BE2C (cell line): ENCODE measurements around the gene PTPRD.

Experiments
- DNase-seq: peaks from one replicate; pipeline ENCODE4 v3.0.0-alpha.2; 2020
- H3K27me3 ChIP-seq: fragments of 250-450 bp; sonication (Bioruptor Pico); 2 replicates; pipeline ENCODE4 v1.5.1; 2020; ENCODE audit warnings: mild to moderate bottlenecking
- H3K36me3 ChIP-seq: fragments of 250-450 bp; sonication (Bioruptor Pico); 2 replicates; pipeline ENCODE4 v1.5.1; 2020; ENCODE audit warnings: mild to moderate bottlenecking
- H3K4me1 ChIP-seq: fragments of 250-450 bp; sonication (Bioruptor Pico); 2 replicates; pipeline ENCODE4 v1.5.1; 2020
- H3K4me3 ChIP-seq: 2 replicates; pipeline ENCODE4 v1.5.1; 2011; ENCODE audit warnings: low read depth, low read length
- H3K9me3 ChIP-seq: fragments of 250-450 bp; sonication (Bioruptor Pico); 2 replicates; pipeline ENCODE4 v1.5.1; 2020
- CTCF ChIP-seq: IDR thresholded peaks from 2 replicates; pipeline ENCODE4 v1.5.1; 2012; ENCODE audit warnings: mild to moderate bottlenecking, low read depth, low read length

PTPRD gene

GRCh38 chr9:10248890-10249289 is 363.9 kb downstream of the PTPRD start:
- H3K4me1 ChIP-seq, result no peaks in the 10 kb centered on the region
- no peaks in the 10 kb centered on the region; the same call in 1 of the 2 replicates for H3K9me3 ChIP-seq
- TF ChIP-seq CTCF, result no peak
- no peaks in the 10 kb centered on the region for H3K36me3 ChIP-seq
- H3K4me3 ChIP-seq, result no peak overlapping the region
- no peak for DNase-seq
- no peaks in the 10 kb centered on the region for H3K27me3 ChIP-seq

- no peaks in the 10 kb centered on the region for H3K36me3 ChIP-seq
- no peak for DNase-seq
- H3K27me3 ChIP-seq, result no peaks in the 10 kb centered on the region
- no peaks in the 10 kb centered on the region for H3K4me1 ChIP-seq
- H3K9me3 ChIP-seq, result no peaks in the 10 kb centered on the region; the same call in 1 of the 2 replicates
- H3K4me3 ChIP-seq, result no peak overlapping the region
- no peak for TF ChIP-seq CTCF
Measured at GRCh38 chr9:10242255-10242654, 370.5 kb downstream of the PTPRD start.

GRCh38 chr9:10238087-10238486 is 374.7 kb downstream of the PTPRD start:
- no peaks in the 10 kb centered on the region for H3K36me3 ChIP-seq
- H3K9me3 ChIP-seq, result no peaks in the 10 kb centered on the region
- TF ChIP-seq CTCF, result no peak
- H3K27me3 ChIP-seq, result no peaks in the 10 kb centered on the region
- H3K4me1 ChIP-seq, result no peaks in the 10 kb centered on the region
- DNase-seq, result no peak
- no peak overlapping the region for H3K4me3 ChIP-seq

DNA sequence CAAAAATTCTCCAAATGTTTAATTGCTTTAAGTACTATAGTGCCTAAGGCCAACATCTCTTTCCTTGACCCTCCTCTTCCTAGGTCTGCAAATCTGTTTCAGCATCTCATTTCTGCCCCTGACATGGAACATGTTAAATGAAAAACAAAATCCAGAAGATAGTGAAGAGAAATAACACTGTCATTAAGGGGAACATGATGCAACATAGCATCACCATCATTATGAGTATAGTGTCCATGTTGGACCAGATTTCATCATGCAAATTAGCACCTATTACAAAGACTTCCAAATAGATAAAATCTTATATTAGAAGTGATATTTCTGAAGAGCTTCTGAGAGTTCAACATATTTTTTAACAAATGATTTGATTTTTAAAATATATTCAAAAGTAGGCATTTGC is 375.2 kb downstream of the PTPRD start:
- no peak for TF ChIP-seq CTCF
- Histone ChIP-seq H3K4me1 (no peaks in the 10 kb centered on the region), H3K27me3 (no peaks in the 10 kb centered on the region), H3K36me3 (no peaks in the 10 kb centered on the region), H3K9me3 (no peaks in the 10 kb centered on the region), H3K4me3 (no peak overlapping the region)
- no peak for DNase-seq

DNA sequence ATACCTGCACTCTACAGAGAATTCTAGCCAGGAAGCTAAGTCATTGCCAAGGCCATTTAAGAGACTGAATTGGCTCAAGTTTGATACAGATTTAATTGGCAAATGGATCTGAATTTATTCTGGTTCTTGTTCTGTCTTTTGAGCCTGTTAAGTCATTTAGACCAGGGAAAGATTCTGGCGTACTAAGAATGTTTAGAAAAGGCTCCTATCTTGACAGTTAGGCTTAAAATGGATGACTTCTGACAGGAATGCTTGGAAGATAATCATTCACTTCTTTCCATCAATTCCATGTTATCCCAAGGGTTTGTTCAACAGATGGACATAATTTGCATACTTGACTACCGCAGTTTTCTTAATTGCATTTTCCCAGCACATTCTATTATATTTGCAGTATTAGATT is 376.6 kb downstream of the PTPRD start:
- Histone ChIP-seq H3K4me1 (no peaks in the 10 kb centered on the region), H3K27me3 (no peaks in the 10 kb centered on the region), H3K36me3 (no peaks in the 10 kb centered on the region), H3K9me3 (no peaks in the 10 kb centered on the region), H3K4me3 (no peak overlapping the region)
- no peak for DNase-seq
- TF ChIP-seq CTCF, result no peak

- Histone ChIP-seq H3K9me3 (no peaks in the 10 kb centered on the region), H3K4me1 (no peaks in the 10 kb centered on the region), H3K4me3 (no peak overlapping the region), H3K36me3 (no peaks in the 10 kb centered on the region), H3K27me3 (no peaks in the 10 kb centered on the region)
- TF ChIP-seq CTCF, result no peak
- DNase-seq, result no peak
Measured at GRCh38 chr9:10235376-10235775, 377.4 kb downstream of the PTPRD start.
